ENCODE results near the gene LEP.
"Not testable (repeated sequence)": the region's sequence is repeated elsewhere in the genome, so short reads cannot be mapped to it uniquely, and the experiment has no call there.

The LEP gene

GRCh38 chr7:128298004-128298403 lies 56.9 kb downstream of the LEP start:
- H3K36me3 ChIP-seq (ENCODE audit: control insufficient read depth, insufficient read depth, low read length); H2BK120ac ChIP-seq (ENCODE audit: low read depth, low read length); H3K23ac ChIP-seq (ENCODE audit: low read length); H2BK15ac ChIP-seq (replicated peaks; ENCODE audit: low read depth); H2AK5ac ChIP-seq (ENCODE audit: low read length); H3K4me3 ChIP-seq (ENCODE audit: low read length); H3K18ac ChIP-seq (ENCODE audit: low read length); H3K79me1 ChIP-seq (ENCODE audit: low read length); H3K79me2 ChIP-seq (ENCODE audit: control insufficient read depth, insufficient read depth, low read length); H3K4ac ChIP-seq (ENCODE audit: low read depth, low read length); H3K4me2 ChIP-seq (ENCODE audit: low read length); H3K4me1 ChIP-seq (ENCODE audit: control insufficient read depth, low read depth, low read length); H4K8ac ChIP-seq (ENCODE audit: low read depth, low read length); H3K56ac ChIP-seq (ENCODE audit: low read length); H3K27ac ChIP-seq (ENCODE audit: low read depth, low read length); H4K5ac ChIP-seq (ENCODE audit: low read length); H2BK5ac ChIP-seq (ENCODE audit: low read length); H3K9ac ChIP-seq (ENCODE audit: low read length); DNase-seq; H3K27me3 ChIP-seq (ENCODE audit: insufficient read depth, low read length, poor library complexity): not testable (repeated sequence)
- WGBS (ENCODE audit: extremely low coverage, insufficient coverage, low lambda C conversion rate): no CpG with 5 or more reads among the region's 7 CpGs

GRCh38 chr7:128299109-128299607 lies 58.1 kb downstream of the LEP start:
- H3K23ac ChIP-seq (ENCODE audit: low read length): no peak overlapping the region
- H3K9ac ChIP-seq (ENCODE audit: low read length): no peak overlapping the region
- no peak overlapping the region for H2BK15ac ChIP-seq (replicated peaks; ENCODE audit: low read depth)
- H3K4me3 ChIP-seq (ENCODE audit: low read length): no peak overlapping the region
- no peak overlapping the region for H3K4me2 ChIP-seq (ENCODE audit: low read length)
- H4K8ac ChIP-seq (ENCODE audit: low read depth, low read length): no peak overlapping the region
- H3K36me3 ChIP-seq (ENCODE audit: control insufficient read depth, insufficient read depth, low read length): no peaks in the 10 kb centered on the region
- DNase-seq: peak; percentile 37
- H3K79me1 ChIP-seq (ENCODE audit: low read length): no peaks in the 10 kb centered on the region
- no peak overlapping the region for H3K27ac ChIP-seq (ENCODE audit: low read depth, low read length)
- H4K5ac ChIP-seq (ENCODE audit: low read length): no peak overlapping the region
- no peak overlapping the region for H2AK5ac ChIP-seq (ENCODE audit: low read length)
- no CpG with 5 or more reads among the region's 7 CpGs for WGBS (ENCODE audit: extremely low coverage, insufficient coverage, low lambda C conversion rate)
- no peak overlapping the region for H2BK5ac ChIP-seq (ENCODE audit: low read length)
- H3K18ac ChIP-seq (ENCODE audit: low read length): no peak overlapping the region
- H3K79me2 ChIP-seq (ENCODE audit: control insufficient read depth, insufficient read depth, low read length): no peaks in the 10 kb centered on the region
- no peak overlapping the region for H3K56ac ChIP-seq (ENCODE audit: low read length)
- peaks cover 2% of the 10 kb centered on the region for H3K4me1 ChIP-seq (ENCODE audit: control insufficient read depth, low read depth, low read length)
- H3K4ac ChIP-seq (ENCODE audit: low read depth, low read length): no peak overlapping the region
- H2BK120ac ChIP-seq (ENCODE audit: low read depth, low read length): no peak overlapping the region
- H3K27me3 ChIP-seq (ENCODE audit: insufficient read depth, low read length, poor library complexity): no peaks in the 10 kb centered on the region

GRCh38 chr7:128302139-128302538 lies 61.1 kb downstream of the LEP start:
- Histone ChIP-seq H3K23ac (ENCODE audit: low read length) (no peak overlapping the region), H3K79me1 (ENCODE audit: low read length) (no peaks in the 10 kb centered on the region), H4K5ac (ENCODE audit: low read length) (no peak overlapping the region), H3K4ac (ENCODE audit: low read depth, low read length) (no peak overlapping the region), H2AK5ac (ENCODE audit: low read length) (no peak overlapping the region), H3K4me2 (ENCODE audit: low read length) (no peak overlapping the region), H3K4me3 (ENCODE audit: low read length) (no peak overlapping the region), H3K4me1 (ENCODE audit: control insufficient read depth, low read depth, low read length) (peaks cover 2% of the 10 kb centered on the region), H3K9ac (ENCODE audit: low read length) (no peak overlapping the region), H2BK15ac (replicated peaks; ENCODE audit: low read depth) (no peak overlapping the region), H3K56ac (ENCODE audit: low read length) (no peak overlapping the region), H2BK5ac (ENCODE audit: low read length) (no peak overlapping the region), H4K8ac (ENCODE audit: low read depth, low read length) (no peak overlapping the region), H2BK120ac (ENCODE audit: low read depth, low read length) (no peak overlapping the region), H3K36me3 (ENCODE audit: control insufficient read depth, insufficient read depth, low read length) (no peaks in the 10 kb centered on the region), H3K27me3 (ENCODE audit: insufficient read depth, low read length, poor library complexity) (no peaks in the 10 kb centered on the region), H3K18ac (ENCODE audit: low read length) (no peak overlapping the region), H3K79me2 (ENCODE audit: control insufficient read depth, insufficient read depth, low read length) (no peaks in the 10 kb centered on the region), H3K27ac (ENCODE audit: low read depth, low read length) (no peak overlapping the region)
- no peak for DNase-seq
- WGBS (ENCODE audit: extremely low coverage, insufficient coverage, low lambda C conversion rate): no CpG with 5 or more reads among the region's 10 CpGs

- H3K27me3 ChIP-seq (ENCODE audit: insufficient read depth, low read length, poor library complexity): no peaks in the 10 kb centered on the region
- H4K8ac ChIP-seq (ENCODE audit: low read depth, low read length): no peak overlapping the region
- H3K56ac ChIP-seq (ENCODE audit: low read length): no peak overlapping the region
- H2AK5ac ChIP-seq (ENCODE audit: low read length): no peak overlapping the region
- no peaks in the 10 kb centered on the region for H3K79me2 ChIP-seq (ENCODE audit: control insufficient read depth, insufficient read depth, low read length)
- no peaks in the 10 kb centered on the region for H3K36me3 ChIP-seq (ENCODE audit: control insufficient read depth, insufficient read depth, low read length)
- no peak overlapping the region for H3K4me2 ChIP-seq (ENCODE audit: low read length)
- no peak overlapping the region for H3K4ac ChIP-seq (ENCODE audit: low read depth, low read length)
- H2BK5ac ChIP-seq (ENCODE audit: low read length): no peak overlapping the region
- DNase-seq: no peak
- no peak overlapping the region for H3K9ac ChIP-seq (ENCODE audit: low read length)
- no peak overlapping the region for H2BK15ac ChIP-seq (replicated peaks; ENCODE audit: low read depth)
- no peak overlapping the region for H3K23ac ChIP-seq (ENCODE audit: low read length)
- no CpG with 5 or more reads among the region's 2 CpGs for WGBS (ENCODE audit: extremely low coverage, insufficient coverage, low lambda C conversion rate)
- H4K5ac ChIP-seq (ENCODE audit: low read length): no peak overlapping the region
- H3K27ac ChIP-seq (ENCODE audit: low read depth, low read length): no peak overlapping the region
- no peaks in the 10 kb centered on the region for H3K79me1 ChIP-seq (ENCODE audit: low read length)
- no peak overlapping the region for H3K4me3 ChIP-seq (ENCODE audit: low read length)
- peaks cover 2% of the 10 kb centered on the region for H3K4me1 ChIP-seq (ENCODE audit: control insufficient read depth, low read depth, low read length)
- no peak overlapping the region for H3K18ac ChIP-seq (ENCODE audit: low read length)
- no peak overlapping the region for H2BK120ac ChIP-seq (ENCODE audit: low read depth, low read length)
These were observed 62.1 kb downstream of the LEP start for GRCh38 chr7:128303133-128303532.

- Histone ChIP-seq H3K79me1 (ENCODE audit: low read length) (no peaks in the 10 kb centered on the region), H2AK5ac (ENCODE audit: low read length) (no peak overlapping the region), H3K27me3 (ENCODE audit: insufficient read depth, low read length, poor library complexity) (no peaks in the 10 kb centered on the region), H3K4me1 (ENCODE audit: control insufficient read depth, low read depth, low read length) (peaks cover 2% of the 10 kb centered on the region), H2BK120ac (ENCODE audit: low read depth, low read length) (no peak overlapping the region), H3K23ac (ENCODE audit: low read length) (no peak overlapping the region), H3K27ac (ENCODE audit: low read depth, low read length) (no peak overlapping the region), H3K56ac (ENCODE audit: low read length) (no peak overlapping the region), H2BK5ac (ENCODE audit: low read length) (no peak overlapping the region), H4K8ac (ENCODE audit: low read depth, low read length) (no peak overlapping the region), H3K79me2 (ENCODE audit: control insufficient read depth, insufficient read depth, low read length) (no peaks in the 10 kb centered on the region), H3K18ac (ENCODE audit: low read length) (no peak overlapping the region), H4K5ac (ENCODE audit: low read length) (no peak overlapping the region), H3K4me3 (ENCODE audit: low read length) (no peak overlapping the region), H3K4me2 (ENCODE audit: low read length) (no peak overlapping the region), H3K9ac (ENCODE audit: low read length) (no peak overlapping the region), H3K4ac (ENCODE audit: low read depth, low read length) (no peak overlapping the region), H2BK15ac (replicated peaks; ENCODE audit: low read depth) (no peak overlapping the region), H3K36me3 (ENCODE audit: control insufficient read depth, insufficient read depth, low read length) (no peaks in the 10 kb centered on the region)
- no peak for DNase-seq
- WGBS (ENCODE audit: extremely low coverage, insufficient coverage, low lambda C conversion rate): no CpG with 5 or more reads among the region's 5 CpGs
These were observed 62.6 kb downstream of the LEP start for GRCh38 chr7:128303643-128304042.

GRCh38 chr7:128304212-128304611 lies 63.1 kb downstream of the LEP start:
- Histone ChIP-seq H3K56ac (ENCODE audit: low read length) (no peak overlapping the region), H3K36me3 (ENCODE audit: control insufficient read depth, insufficient read depth, low read length) (no peaks in the 10 kb centered on the region), H3K4me2 (ENCODE audit: low read length) (no peak overlapping the region), H2BK5ac (ENCODE audit: low read length) (no peak overlapping the region), H4K8ac (ENCODE audit: low read depth, low read length) (no peak overlapping the region), H3K9ac (ENCODE audit: low read length) (no peak overlapping the region), H2AK5ac (ENCODE audit: low read length) (no peak overlapping the region), H3K4me3 (ENCODE audit: low read length) (no peak overlapping the region), H3K4ac (ENCODE audit: low read depth, low read length) (no peak overlapping the region), H2BK15ac (replicated peaks; ENCODE audit: low read depth) (no peak overlapping the region), H4K5ac (ENCODE audit: low read length) (no peak overlapping the region), H3K79me2 (ENCODE audit: control insufficient read depth, insufficient read depth, low read length) (no peaks in the 10 kb centered on the region), H3K4me1 (ENCODE audit: control insufficient read depth, low read depth, low read length) (no peaks in the 10 kb centered on the region), H2BK120ac (ENCODE audit: low read depth, low read length) (no peak overlapping the region), H3K27me3 (ENCODE audit: insufficient read depth, low read length, poor library complexity) (no peaks in the 10 kb centered on the region), H3K79me1 (ENCODE audit: low read length) (no peaks in the 10 kb centered on the region), H3K27ac (ENCODE audit: low read depth, low read length) (no peak overlapping the region), H3K23ac (ENCODE audit: low read length) (no peak overlapping the region), H3K18ac (ENCODE audit: low read length) (no peak overlapping the region)
- WGBS (ENCODE audit: extremely low coverage, insufficient coverage, low lambda C conversion rate): no CpG with 5 or more reads among the region's 1 CpG
- DNase-seq: no peak
